Glomerular visceral epithelial cell (primary cell): ENCODE data around the gene POMC.
"Not testable (repeated sequence)": the region's sequence is repeated elsewhere in the genome, so short reads cannot be mapped to it uniquely, and the experiment has no call there.

ENCODE experiments used
- DNase-seq: peaks from one replicate; pipeline ENCODE4 v3.0.0-alpha.2; 2016; ENCODE audit errors: extremely low spot score

The POMC gene

GRCh38 chr2:25132693-25133092 is 35.7 kb downstream of the POMC start:
- no peak for DNase-seq

- no peak for DNase-seq
These were observed 36.1 kb downstream of the POMC start for GRCh38 chr2:25132299-25132635.

- no peak for DNase-seq
These were observed 36.6 kb downstream of the POMC start for GRCh38 chr2:25131567-25132298.

- no peak for DNase-seq
These were observed 37.2 kb downstream of the POMC start for GRCh38 chr2:25131253-25131566.

- DNase-seq, result no peak
These were observed 38.4 kb downstream of the POMC start for GRCh38 chr2:25129901-25130520.

GRCh38 chr2:25127646-25128045 is 40.7 kb downstream of the POMC start:
- DNase-seq, result no peak

- DNase-seq, result not testable (repeated sequence)
These were observed 41.3 kb downstream of the POMC start for GRCh38 chr2:25127071-25127470.

- DNase-seq, result no peak
These were observed 42.4 kb downstream of the POMC start for GRCh38 chr2:25125976-25126375.

- DNase-seq, result no peak
These were observed 43.2 kb downstream of the POMC start for GRCh38 chr2:25125189-25125588.

GRCh38 chr2:25123682-25124081 is 44.7 kb downstream of the POMC start:
- no peak for DNase-seq

GRCh38 chr2:25122367-25122766 is 46.0 kb downstream of the POMC start:
- DNase-seq, result no peak

- no peak for DNase-seq
These were observed 49.1 kb downstream of the POMC start for GRCh38 chr2:25119263-25119662.

- no peak for DNase-seq
These were observed 51.4 kb downstream of the POMC start for GRCh38 chr2:25116956-25117355.

GRCh38 chr2:25115902-25116301 is 52.5 kb downstream of the POMC start:
- no peak for DNase-seq

GRCh38 chr2:25115249-25115883 is 53.0 kb downstream of the POMC start:
- DNase-seq, result no peak

GRCh38 chr2:25112113-25112512 is 56.3 kb downstream of the POMC start:
- no peak for DNase-seq
